Panc1 (cell line): Measurements from ENCODE around the gene RNF213.

ENCODE experiments used
- POLR2AphosphoS5 ChIP-seq: IDR thresholded peaks from 2 replicates; pipeline ENCODE4 v1.6.1; 2012; ENCODE audit warnings: mild to moderate bottlenecking, low read depth, low read length, moderate library complexity
- SIN3A ChIP-seq: IDR thresholded peaks from 2 replicates; pipeline ENCODE4 v1.6.1; 2012; ENCODE audit warnings: low read depth, mild to moderate bottlenecking, low read length, moderate library complexity, borderline replicate concordance; ENCODE audit not compliant: insufficient read depth
- TF ChIP-seq, protein P1 (sequence below): fragments of 450-650 bp; IDR thresholded peaks from 2 replicates; pipeline ENCODE4 v1.5.1; 2017; ENCODE audit warnings: mild to moderate bottlenecking

DNA sequence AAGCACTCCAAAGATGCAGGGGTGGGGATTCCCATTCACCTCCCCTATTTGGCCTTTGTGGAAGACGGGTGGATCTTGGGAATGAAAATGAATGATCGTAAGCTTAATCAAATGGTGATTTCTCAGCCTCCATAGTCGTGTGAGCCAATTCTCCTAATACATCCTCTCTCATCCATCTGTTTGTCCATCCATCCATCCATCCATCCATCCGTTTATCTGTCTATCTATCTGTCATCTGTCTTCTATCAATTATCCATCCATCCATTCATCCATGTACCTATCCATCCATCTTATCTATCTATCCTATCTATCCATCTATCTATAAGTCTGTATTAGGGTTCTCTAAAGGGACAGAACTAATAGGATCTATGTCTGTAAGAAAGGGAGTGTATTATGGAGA lies 7.8 kb downstream of the RNF213 start:
- TF ChIP-seq, protein P1, sequence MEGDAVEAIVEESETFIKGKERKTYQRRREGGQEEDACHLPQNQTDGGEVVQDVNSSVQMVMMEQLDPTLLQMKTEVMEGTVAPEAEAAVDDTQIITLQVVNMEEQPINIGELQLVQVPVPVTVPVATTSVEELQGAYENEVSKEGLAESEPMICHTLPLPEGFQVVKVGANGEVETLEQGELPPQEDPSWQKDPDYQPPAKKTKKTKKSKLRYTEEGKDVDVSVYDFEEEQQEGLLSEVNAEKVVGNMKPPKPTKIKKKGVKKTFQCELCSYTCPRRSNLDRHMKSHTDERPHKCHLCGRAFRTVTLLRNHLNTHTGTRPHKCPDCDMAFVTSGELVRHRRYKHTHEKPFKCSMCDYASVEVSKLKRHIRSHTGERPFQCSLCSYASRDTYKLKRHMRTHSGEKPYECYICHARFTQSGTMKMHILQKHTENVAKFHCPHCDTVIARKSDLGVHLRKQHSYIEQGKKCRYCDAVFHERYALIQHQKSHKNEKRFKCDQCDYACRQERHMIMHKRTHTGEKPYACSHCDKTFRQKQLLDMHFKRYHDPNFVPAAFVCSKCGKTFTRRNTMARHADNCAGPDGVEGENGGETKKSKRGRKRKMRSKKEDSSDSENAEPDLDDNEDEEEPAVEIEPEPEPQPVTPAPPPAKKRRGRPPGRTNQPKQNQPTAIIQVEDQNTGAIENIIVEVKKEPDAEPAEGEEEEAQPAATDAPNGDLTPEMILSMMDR = no peak
- TF ChIP-seq POLR2AphosphoS5 = no peak
- TF ChIP-seq SIN3A = no peak
